ENCODE measurements around the gene GLOD4. TPM values are rescaled to one million over a fixed set of nuclear protein-coding genes. Genes with fewer than 3 reads are reported as not detected.

Gene GLOD4
- total and polyA plus RNA-seq, 10 of the 15 experiments (the other 5 are each of a cell fraction or from before 2014, with no cell fraction given) = 40.8 to 107 (median 81.2) TPM

DNA sequence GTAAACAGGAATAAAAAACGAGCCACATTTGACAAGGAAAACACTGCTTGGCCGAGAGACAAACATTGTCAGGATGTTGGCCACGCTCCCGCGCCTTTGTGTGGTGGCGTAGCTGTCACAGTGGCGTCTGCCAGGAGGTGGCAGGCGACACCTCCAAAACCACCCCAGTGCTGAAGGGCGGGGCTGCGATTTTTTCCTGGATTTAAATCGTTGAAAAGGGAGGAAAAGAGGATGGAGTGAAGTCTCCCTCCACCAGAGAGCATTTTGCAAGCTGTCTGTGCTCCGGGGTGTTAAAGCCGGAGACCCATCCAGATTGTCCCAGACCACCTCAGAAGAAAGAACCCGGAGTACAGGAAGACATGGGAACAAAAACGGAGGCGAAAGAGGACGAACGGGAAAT is 12.8 kb upstream of the GLOD4 start:
- H4K20me1 ChIP-seq (ENCODE audit: control insufficient read depth, insufficient read depth) = no peaks in the 10 kb centered on the region
- no peaks in the 10 kb centered on the region for H3K4me1 ChIP-seq (ENCODE audit: control insufficient read depth, insufficient read depth, low read length)
- ChIA-PET SMC1A (ENCODE audit: uncharacterized antibody, unreplicated experiment) (interaction anchor here (2.1 to 2.6 kb wide), 2 partner anchors 185 to 186 kb away, joined by 8 to 24 read pairs; partner anchors contain the start of gene NXN), CTCF (interaction anchor here (0.7 to 6.1 kb wide), 3 partner anchors 34 to 185 kb away, joined by 3 to 61 read pairs (median 3); partner anchors contain the start of gene NXN), POLR2A (interaction anchor here (0.9 kb wide), 1 partner anchor 186 kb away, joined by 3 read pairs; no protein-coding TSS in a partner anchor), RAD21 (ENCODE audit: unreplicated experiment) (interaction anchor here (1.0 to 3.1 kb wide), 4 partner anchors 13 to 188 kb away, joined by 3 to 32 read pairs (median 4); partner anchors contain the start of genes GLOD4, MRM3 and NXN)
- H3K36me3 ChIP-seq (ENCODE audit: control insufficient read depth in 2 of 2, insufficient read depth in 2 of 2, low read length in 1 of 2) = peaks cover 3 to 8% of the 10 kb centered on the region in 2 experiments; a peak in 3 of 4 replicates
- no peaks in the 10 kb centered on the region for H3K9me3 ChIP-seq (replicated peaks; ENCODE audit: control insufficient read depth, insufficient read depth, low read length)
- intact Hi-C loops (cut with micrococcal nuclease; ENCODE audit: unreplicated experiment) (loop anchor here (1.0 kb wide), 1 partner anchor 186 kb away; no protein-coding TSS in a partner anchor), in situ Hi-C loops (cut with MboI) (loop anchor here (5.0 kb wide), 1 partner anchor 192 kb away; no protein-coding TSS in a partner anchor)
- peak overlapping the region; percentile 3; the same call in 1 of the 2 replicates for H2AFZ ChIP-seq (ENCODE audit: control insufficient read depth, low read depth, low read length)
- BruUV-seq (replicated peaks) = no TSS peak
- no peak overlapping the region for H3K27ac ChIP-seq (ENCODE audit: control insufficient read depth, insufficient read depth)
- no peak overlapping the region for H3K4me2 ChIP-seq (ENCODE audit: control insufficient read depth, insufficient read depth)
- no peaks in the 10 kb centered on the region for H3K27me3 ChIP-seq (replicated peaks in 1 of 2; ENCODE audit: control insufficient read depth in 2 of 2, insufficient read depth in 2 of 2, low read length in 1 of 2)
- FAIRE-seq (peak; percentile 7), DNase-seq (ENCODE audit: low read depth, low spot score) (no peak), ATAC-seq (peak; percentile 85)
- H3K9ac ChIP-seq (ENCODE audit: control insufficient read depth, insufficient read depth, low read length) = no peak overlapping the region
- WGBS (ENCODE audit: insufficient coverage, insufficient replicate concordance, low lambda C conversion rate, missing lambda C conversion rate) = 35% methylated on average over 18 of the region's 18 CpGs
- no peaks in the 10 kb centered on the region for H3K79me2 ChIP-seq (ENCODE audit: control insufficient read depth, insufficient read depth, low read length)
- no peak overlapping the region for H3K4me3 ChIP-seq
- no peak for TF ChIP-seq NFYA (IDR thresholded peaks at IDR 0.05; ENCODE audit: borderline replicate concordance, low read depth, low read length)
- TF ChIP-seq, protein P1, sequence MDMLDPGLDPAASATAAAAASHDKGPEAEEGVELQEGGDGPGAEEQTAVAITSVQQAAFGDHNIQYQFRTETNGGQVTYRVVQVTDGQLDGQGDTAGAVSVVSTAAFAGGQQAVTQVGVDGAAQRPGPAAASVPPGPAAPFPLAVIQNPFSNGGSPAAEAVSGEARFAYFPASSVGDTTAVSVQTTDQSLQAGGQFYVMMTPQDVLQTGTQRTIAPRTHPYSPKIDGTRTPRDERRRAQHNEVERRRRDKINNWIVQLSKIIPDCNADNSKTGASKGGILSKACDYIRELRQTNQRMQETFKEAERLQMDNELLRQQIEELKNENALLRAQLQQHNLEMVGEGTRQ (IDR thresholded peaks at IDR 0.05; ENCODE audit: borderline replicate concordance, low read depth, low read length) = no peak
- TF ChIP-seq ZBED1 (IDR thresholded peaks at IDR 0.05; ENCODE audit: borderline replicate concordance) = no peak
- peak; percentile 81 for TF ChIP-seq RAD21 (IDR thresholded peaks at IDR 0.05; ENCODE audit: insufficient read depth, low read depth, low read length)
- no peak for TF ChIP-seq RBBP5 (conservative IDR thresholded peaks at IDR 0.05)
- TF ChIP-seq RCOR1 (conservative IDR thresholded peaks at IDR 0.05; ENCODE audit: low read depth, low read length) = no peak
- TF ChIP-seq, protein P2, sequence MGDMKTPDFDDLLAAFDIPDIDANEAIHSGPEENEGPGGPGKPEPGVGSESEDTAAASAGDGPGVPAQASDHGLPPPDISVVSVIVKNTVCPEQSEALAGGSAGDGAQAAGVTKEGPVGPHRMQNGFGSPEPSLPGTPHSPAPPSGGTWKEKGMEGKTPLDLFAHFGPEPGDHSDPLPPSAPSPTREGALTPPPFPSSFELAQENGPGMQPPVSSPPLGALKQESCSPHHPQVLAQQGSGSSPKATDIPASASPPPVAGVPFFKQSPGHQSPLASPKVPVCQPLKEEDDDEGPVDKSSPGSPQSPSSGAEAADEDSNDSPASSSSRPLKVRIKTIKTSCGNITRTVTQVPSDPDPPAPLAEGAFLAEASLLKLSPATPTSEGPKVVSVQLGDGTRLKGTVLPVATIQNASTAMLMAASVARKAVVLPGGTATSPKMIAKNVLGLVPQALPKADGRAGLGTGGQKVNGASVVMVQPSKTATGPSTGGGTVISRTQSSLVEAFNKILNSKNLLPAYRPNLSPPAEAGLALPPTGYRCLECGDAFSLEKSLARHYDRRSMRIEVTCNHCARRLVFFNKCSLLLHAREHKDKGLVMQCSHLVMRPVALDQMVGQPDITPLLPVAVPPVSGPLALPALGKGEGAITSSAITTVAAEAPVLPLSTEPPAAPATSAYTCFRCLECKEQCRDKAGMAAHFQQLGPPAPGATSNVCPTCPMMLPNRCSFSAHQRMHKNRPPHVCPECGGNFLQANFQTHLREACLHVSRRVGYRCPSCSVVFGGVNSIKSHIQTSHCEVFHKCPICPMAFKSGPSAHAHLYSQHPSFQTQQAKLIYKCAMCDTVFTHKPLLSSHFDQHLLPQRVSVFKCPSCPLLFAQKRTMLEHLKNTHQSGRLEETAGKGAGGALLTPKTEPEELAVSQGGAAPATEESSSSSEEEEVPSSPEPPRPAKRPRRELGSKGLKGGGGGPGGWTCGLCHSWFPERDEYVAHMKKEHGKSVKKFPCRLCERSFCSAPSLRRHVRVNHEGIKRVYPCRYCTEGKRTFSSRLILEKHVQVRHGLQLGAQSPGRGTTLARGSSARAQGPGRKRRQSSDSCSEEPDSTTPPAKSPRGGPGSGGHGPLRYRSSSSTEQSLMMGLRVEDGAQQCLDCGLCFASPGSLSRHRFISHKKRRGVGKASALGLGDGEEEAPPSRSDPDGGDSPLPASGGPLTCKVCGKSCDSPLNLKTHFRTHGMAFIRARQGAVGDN (IDR thresholded peaks at IDR 0.05) = no peak
- no peak for TF ChIP-seq TARDBP (IDR thresholded peaks at IDR 0.05; ENCODE audit: borderline replicate concordance)
- TF ChIP-seq ATF7 (IDR thresholded peaks at IDR 0.05; ENCODE audit: low read depth) = no peak
- TF ChIP-seq RUNX3 (IDR thresholded peaks at IDR 0.05; ENCODE audit: low read length) = peak; percentile 43
- no peak for TF ChIP-seq BHLHE40 (IDR thresholded peaks at IDR 0.05; ENCODE audit: borderline replicate concordance in 1 of 2, low read depth in 2 of 2, low read length in 1 of 2)
- TF ChIP-seq PAX8 (IDR thresholded peaks at IDR 0.05) = no peak
- TF ChIP-seq, protein P3, sequence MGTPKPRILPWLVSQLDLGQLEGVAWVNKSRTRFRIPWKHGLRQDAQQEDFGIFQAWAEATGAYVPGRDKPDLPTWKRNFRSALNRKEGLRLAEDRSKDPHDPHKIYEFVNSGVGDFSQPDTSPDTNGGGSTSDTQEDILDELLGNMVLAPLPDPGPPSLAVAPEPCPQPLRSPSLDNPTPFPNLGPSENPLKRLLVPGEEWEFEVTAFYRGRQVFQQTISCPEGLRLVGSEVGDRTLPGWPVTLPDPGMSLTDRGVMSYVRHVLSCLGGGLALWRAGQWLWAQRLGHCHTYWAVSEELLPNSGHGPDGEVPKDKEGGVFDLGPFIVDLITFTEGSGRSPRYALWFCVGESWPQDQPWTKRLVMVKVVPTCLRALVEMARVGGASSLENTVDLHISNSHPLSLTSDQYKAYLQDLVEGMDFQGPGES (IDR thresholded peaks at IDR 0.05) = no peak
- TF ChIP-seq STAT3 (IDR thresholded peaks at IDR 0.05; ENCODE audit: low read depth, low read length) = no peak
- TF ChIP-seq NFYB (IDR thresholded peaks at IDR 0.05; ENCODE audit: insufficient read depth, low read depth, low read length) = no peak
- TF ChIP-seq TCF12 (IDR thresholded peaks at IDR 0.05; ENCODE audit: low read depth, low read length) = no peak
- TF ChIP-seq BRCA1 (IDR thresholded peaks at IDR 0.05; ENCODE audit: low read depth, low read length) = no peak
- TF ChIP-seq ZSCAN29 (IDR thresholded peaks at IDR 0.05) = no peak
- no peak for TF ChIP-seq SPI1 (IDR thresholded peaks at IDR 0.05; ENCODE audit: borderline replicate concordance, insufficient read depth, low read depth, low read length)
- TF ChIP-seq MYB (IDR thresholded peaks at IDR 0.05; ENCODE audit: borderline replicate concordance, low read depth, low read length) = no peak
- no peak for TF ChIP-seq FOXM1 (IDR thresholded peaks at IDR 0.05; ENCODE audit: low read depth, low read length)

Data from GM12878 (cell line).